Measurements from ENCODE around the gene FBXW5.

- TF ChIP-seq EP300 (IDR thresholded peaks at IDR 0.05) (no peak), POLR2AphosphoS5 (IDR thresholded peaks at IDR 0.05) (no peak)
- TF ChIP-seq, protein P1, sequence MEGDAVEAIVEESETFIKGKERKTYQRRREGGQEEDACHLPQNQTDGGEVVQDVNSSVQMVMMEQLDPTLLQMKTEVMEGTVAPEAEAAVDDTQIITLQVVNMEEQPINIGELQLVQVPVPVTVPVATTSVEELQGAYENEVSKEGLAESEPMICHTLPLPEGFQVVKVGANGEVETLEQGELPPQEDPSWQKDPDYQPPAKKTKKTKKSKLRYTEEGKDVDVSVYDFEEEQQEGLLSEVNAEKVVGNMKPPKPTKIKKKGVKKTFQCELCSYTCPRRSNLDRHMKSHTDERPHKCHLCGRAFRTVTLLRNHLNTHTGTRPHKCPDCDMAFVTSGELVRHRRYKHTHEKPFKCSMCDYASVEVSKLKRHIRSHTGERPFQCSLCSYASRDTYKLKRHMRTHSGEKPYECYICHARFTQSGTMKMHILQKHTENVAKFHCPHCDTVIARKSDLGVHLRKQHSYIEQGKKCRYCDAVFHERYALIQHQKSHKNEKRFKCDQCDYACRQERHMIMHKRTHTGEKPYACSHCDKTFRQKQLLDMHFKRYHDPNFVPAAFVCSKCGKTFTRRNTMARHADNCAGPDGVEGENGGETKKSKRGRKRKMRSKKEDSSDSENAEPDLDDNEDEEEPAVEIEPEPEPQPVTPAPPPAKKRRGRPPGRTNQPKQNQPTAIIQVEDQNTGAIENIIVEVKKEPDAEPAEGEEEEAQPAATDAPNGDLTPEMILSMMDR (IDR thresholded peaks at IDR 0.05) = no peak
Measured at GRCh38 chr9:136946228-136947027, 1.9 kb upstream of the FBXW5 start.

All from suprapubic skin (tissue), 4 donors.